HG03378 (cell line): ENCODE results near the gene TBCEL.
"Not testable (repeated sequence)": the region's sequence is repeated elsewhere in the genome, so short reads cannot be mapped to it uniquely, and the experiment has no call there.

Experiments
- ATAC-seq: cut with Tn5 transposase; IDR thresholded peaks from one replicate; pipeline ENCODE4 v1.9.1; 2021; ENCODE audit warnings: mild to moderate bottlenecking, moderate library complexity; ENCODE audit not compliant: unreplicated experiment

Gene TBCEL

GRCh38 chr11:121024989-121025388, 1.1 kb downstream of the TBCEL start:
- no peak for ATAC-seq

GRCh38 chr11:121029153-121029552, 5.3 kb downstream of the TBCEL start:
- ATAC-seq, result no peak

GRCh38 chr11:121029813-121030445, 6.0 kb downstream of the TBCEL start:
- ATAC-seq, result no peak

GRCh38 chr11:121031167-121031566, 7.3 kb downstream of the TBCEL start:
- ATAC-seq, result no peak

GRCh38 chr11:121031648-121032047, 7.7 kb downstream of the TBCEL start:
- ATAC-seq, result not testable (repeated sequence)

GRCh38 chr11:121032546-121032945, 8.6 kb downstream of the TBCEL start:
- no peak for ATAC-seq

- no peak for ATAC-seq
Observed at GRCh38 chr11:121033635-121034034, 9.7 kb downstream of the TBCEL start.

GRCh38 chr11:121035169-121035755, 11.4 kb downstream of the TBCEL start:
- no peak for ATAC-seq

- ATAC-seq, result no peak
Observed at GRCh38 chr11:121035780-121036179, 11.9 kb downstream of the TBCEL start.

GRCh38 chr11:121037016-121037415, 13.1 kb downstream of the TBCEL start:
- ATAC-seq, result no peak

- no peak for ATAC-seq
Observed at GRCh38 chr11:121038648-121039409, 14.9 kb downstream of the TBCEL start.

- ATAC-seq, result no peak
Observed at GRCh38 chr11:121039971-121040613, 16.2 kb downstream of the TBCEL start.

- ATAC-seq, result no peak
Observed at GRCh38 chr11:121040614-121041002, 16.7 kb downstream of the TBCEL start.

- no peak for ATAC-seq
Observed at GRCh38 chr11:121041072-121041471, 17.2 kb downstream of the TBCEL start.

- no peak for ATAC-seq
Observed at GRCh38 chr11:121042296-121042695, 18.4 kb downstream of the TBCEL start.

GRCh38 chr11:121047926-121048325, 24.0 kb downstream of the TBCEL start:
- no peak for ATAC-seq

- no peak for ATAC-seq
Observed at GRCh38 chr11:121048464-121049233, 24.7 kb downstream of the TBCEL start.

- ATAC-seq, result no peak
Observed at GRCh38 chr11:121053244-121053643, 29.3 kb downstream of the TBCEL start.

GRCh38 chr11:121054266-121054665, 30.4 kb downstream of the TBCEL start:
- ATAC-seq, result no peak

- no peak for ATAC-seq
Observed at GRCh38 chr11:121055076-121055475, 31.2 kb downstream of the TBCEL start.

- ATAC-seq, result no peak
Observed at GRCh38 chr11:121057922-121058321, 34.0 kb downstream of the TBCEL start.
